GM10266 (cell line): ENCODE results near the gene SCN7A.

ENCODE experiments used
- DNase-seq: peaks from one replicate; pipeline ENCODE4 v3.0.0; 2012; ENCODE audit errors: extremely low spot score
- TF ChIP-seq, protein P1 (sequence below): IDR thresholded peaks from 2 replicates; pipeline ENCODE4 v1.5.1; 2012; ENCODE audit warnings: mild to moderate bottlenecking, low read depth; ENCODE audit not compliant: control insufficient read depth, insufficient read depth; ENCODE audit errors: missing control alignments

The SCN7A gene

DNA sequence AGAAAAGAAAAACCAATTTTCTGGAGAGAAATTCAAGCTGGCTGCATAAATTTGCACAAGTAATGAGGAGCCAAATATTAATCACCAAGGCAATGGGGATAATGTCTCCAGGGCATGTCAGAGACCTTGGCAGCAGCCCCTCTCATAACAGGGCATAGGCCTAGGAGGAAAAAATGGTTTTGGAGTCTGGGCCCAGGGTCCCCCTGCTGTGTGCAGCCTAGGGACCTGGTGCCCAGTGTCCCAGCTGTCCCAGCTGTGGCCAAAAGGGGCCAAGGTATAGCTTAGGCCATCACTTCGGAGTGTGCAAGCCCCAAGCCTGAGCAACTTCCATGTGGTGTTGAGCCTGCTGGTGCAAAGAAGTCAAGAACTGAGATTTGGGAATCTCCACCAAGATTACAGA, 57.1 kb downstream of the SCN7A start:
- TF ChIP-seq, protein P1, sequence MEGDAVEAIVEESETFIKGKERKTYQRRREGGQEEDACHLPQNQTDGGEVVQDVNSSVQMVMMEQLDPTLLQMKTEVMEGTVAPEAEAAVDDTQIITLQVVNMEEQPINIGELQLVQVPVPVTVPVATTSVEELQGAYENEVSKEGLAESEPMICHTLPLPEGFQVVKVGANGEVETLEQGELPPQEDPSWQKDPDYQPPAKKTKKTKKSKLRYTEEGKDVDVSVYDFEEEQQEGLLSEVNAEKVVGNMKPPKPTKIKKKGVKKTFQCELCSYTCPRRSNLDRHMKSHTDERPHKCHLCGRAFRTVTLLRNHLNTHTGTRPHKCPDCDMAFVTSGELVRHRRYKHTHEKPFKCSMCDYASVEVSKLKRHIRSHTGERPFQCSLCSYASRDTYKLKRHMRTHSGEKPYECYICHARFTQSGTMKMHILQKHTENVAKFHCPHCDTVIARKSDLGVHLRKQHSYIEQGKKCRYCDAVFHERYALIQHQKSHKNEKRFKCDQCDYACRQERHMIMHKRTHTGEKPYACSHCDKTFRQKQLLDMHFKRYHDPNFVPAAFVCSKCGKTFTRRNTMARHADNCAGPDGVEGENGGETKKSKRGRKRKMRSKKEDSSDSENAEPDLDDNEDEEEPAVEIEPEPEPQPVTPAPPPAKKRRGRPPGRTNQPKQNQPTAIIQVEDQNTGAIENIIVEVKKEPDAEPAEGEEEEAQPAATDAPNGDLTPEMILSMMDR, result no peak
- no peak for DNase-seq

DNA sequence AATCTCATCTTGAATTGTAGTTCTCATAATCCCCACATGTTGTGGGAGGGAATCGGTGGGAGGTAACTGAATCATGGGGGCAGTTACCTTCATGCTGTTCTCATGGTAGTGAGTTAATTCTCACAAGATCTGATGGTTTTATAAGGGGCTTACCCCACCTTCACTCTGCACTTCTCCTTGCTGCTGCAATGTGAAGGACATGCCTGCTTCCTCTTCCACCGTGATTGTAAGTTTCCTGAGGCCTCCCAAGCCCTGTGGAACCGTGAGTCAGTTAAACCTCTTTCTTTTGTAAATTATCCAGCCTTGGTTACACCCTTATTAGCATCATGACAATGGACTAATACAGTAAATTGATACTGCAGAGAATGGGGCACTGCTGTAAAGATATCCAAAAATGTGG, 57.9 kb downstream of the SCN7A start:
- TF ChIP-seq, protein P1, result no peak
- no peak for DNase-seq

DNA sequence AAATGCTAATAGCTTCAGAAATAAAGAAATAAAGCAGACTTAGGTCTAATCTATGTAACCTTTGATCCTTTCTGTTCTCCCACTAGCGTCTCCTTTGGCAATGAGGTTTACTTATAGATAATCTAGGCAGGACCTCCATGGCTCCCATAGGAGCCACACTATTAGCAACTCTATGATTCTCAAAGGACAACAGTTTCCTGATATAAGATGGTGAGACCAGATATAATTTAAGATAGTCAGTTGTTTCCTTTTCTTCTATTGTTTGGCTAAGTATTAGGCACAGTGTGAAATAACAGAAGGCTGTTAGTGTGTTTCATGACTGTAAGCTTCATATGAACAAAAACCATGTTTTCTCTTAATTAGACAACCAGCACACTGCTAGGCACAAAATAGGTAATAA, 59.6 kb downstream of the SCN7A start:
- TF ChIP-seq, protein P1, result no peak
- no peak for DNase-seq

DNA sequence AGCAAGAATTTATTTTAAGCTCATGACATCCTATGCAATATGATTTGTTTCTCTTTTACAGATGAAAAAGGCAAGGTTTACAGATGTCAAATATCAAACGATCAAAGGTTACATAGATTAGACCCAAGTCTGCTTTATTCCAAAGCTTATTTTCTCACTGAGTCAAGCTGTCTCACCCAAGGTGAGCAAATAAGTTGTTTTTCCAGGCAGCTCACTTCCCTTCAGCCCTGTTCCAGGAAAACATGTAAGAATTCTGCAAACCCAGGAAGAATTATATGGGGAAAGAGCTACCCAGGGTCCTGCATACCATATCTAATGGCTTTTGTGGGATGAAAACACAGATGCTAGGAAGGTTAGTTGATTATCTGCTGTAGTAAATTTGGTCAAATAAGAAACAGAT, 60.6 kb downstream of the SCN7A start:
- DNase-seq, result no peak
- TF ChIP-seq, protein P1, result no peak

DNA sequence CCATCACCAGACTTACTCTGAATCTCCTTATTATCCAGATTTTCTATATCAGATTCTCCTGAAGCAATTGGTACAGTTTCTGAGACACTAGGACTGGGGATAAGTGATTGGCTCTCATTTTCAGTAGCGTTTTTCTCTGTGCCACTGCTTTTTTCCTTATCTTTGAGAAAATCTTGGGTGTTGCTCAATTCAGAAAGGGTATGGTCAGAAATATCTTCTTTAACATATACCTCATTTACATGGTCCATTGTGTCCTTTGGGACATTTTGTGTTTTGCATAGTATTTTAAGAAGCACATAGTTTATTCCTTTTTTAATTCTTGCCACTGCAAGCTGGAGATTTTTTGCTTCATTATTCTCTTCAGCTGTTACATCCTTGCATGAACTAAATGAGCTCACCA, 61.7 kb downstream of the SCN7A start:
- TF ChIP-seq, protein P1, result no peak
- no peak for DNase-seq

DNA sequence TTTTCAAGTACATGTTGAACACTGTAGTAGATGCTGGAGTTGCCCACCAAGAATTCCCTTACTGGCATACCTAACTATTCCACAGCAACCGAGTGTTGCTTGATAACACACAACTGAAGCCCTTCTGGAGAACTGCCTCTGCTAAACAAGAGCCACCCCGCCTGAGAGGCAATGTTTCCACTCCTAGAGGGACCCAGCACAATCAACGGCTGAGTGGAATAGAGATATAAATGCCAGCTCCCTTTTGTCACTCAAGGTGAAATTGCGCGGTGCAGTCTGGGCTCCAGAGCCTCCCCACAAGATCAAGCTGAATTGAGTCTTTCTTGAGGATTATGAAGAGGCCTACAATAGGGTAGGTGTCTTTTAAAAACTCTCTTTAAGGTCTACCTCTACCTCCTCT, 69.2 kb downstream of the SCN7A start:
- TF ChIP-seq, protein P1, result no peak
- no peak for DNase-seq

DNA sequence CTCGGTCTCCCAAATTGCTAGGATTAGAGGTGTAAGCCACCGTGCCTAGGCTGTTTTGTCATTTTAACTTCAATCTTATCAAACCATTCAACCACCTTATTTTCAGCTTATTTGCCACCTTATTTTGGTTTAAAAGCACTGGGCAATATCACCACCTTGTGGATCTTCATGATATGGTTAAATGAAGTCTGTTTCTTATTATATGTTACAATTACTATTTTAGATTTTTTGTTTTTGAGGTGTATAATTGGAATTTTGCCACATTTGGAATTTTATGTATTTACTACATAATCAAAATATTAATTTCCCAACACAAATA, 74.5 kb downstream of the SCN7A start:
- no peak for DNase-seq
- TF ChIP-seq, protein P1, result no peak
